Tibial nerve (tissue), 4 donors: ENCODE measurements around the gene SHOX. TPM values are rescaled to one million over a fixed set of nuclear protein-coding genes. Genes with fewer than 3 reads are reported as not detected.
"Not testable (repeated sequence)": the region's sequence is repeated elsewhere in the genome, so short reads cannot be mapped to it uniquely, and the experiment has no call there.

Experiments
- DNase-seq, 2 donors: peaks; one replicate each; pipeline ENCODE4 v3.0.0-alpha.2; 2019; ENCODE audit warnings: low spot score in 2 of 2
- H3K27ac ChIP-seq, 4 donors: fragments of 200-600 bp; sonication (generic) in 3 of 4; one replicate each; pipeline ENCODE4 v1.5.1; 2017 to 2019; ENCODE audit warnings: mild to moderate bottlenecking in 1 of 4
- H3K27me3 ChIP-seq, 2 donors: fragments of 200-600 bp; sonication (generic) in 1 of 2; one replicate each; pipeline versions ENCODE4 v1.5.1 to v1.6.0; 2017 to 2019
- H3K36me3 ChIP-seq, 3 donors: fragments of 200-600 bp; sonication (generic); one replicate each; pipeline ENCODE4 v1.5.1; 2018 to 2019
- H3K4me1 ChIP-seq, 4 donors: fragments of 200-600 bp; sonication (generic) in 3 of 4; one replicate each; pipeline ENCODE4 v1.5.1; 2017 to 2019
- H3K4me3 ChIP-seq, 4 donors: fragments of 200-600 bp; sonication (generic) in 3 of 4; one replicate each; pipeline ENCODE4 v1.5.1; 2017 to 2019; ENCODE audit warnings: mild to moderate bottlenecking in 1 of 4, moderate library complexity in 1 of 4
- H3K9me3 ChIP-seq, 4 donors: fragments of 200-600 bp; sonication (generic) in 3 of 4; one replicate each; pipeline ENCODE4 v1.5.1; 2017 to 2019
- EP300 ChIP-seq, 2 donors: sonication (generic); formaldehyde crosslinking; IDR thresholded peaks; one replicate each; pipeline ENCODE4 v1.6.1; 2017; ENCODE audit warnings: antibody characterized with exemption in 2 of 2, mild to moderate bottlenecking in 1 of 2
- POLR2A ChIP-seq, 2 donors: fragments of 450-650 bp; IDR thresholded peaks; one replicate each; pipeline ENCODE4 v1.6.1; 2017; ENCODE audit warnings: antibody characterized with exemption in 2 of 2, mild to moderate bottlenecking in 2 of 2, moderate library complexity in 2 of 2
- WGBS, 2 donors: methylation state at CpG; one replicate each; pipeline ENCODE4 v1.1.5; 2018; 5-methylcytosine and 5-hydroxymethylcytosine counted together
- total RNA-seq, 4 donors: library from RNA; depleted of rRNA; stranded (reverse); fragments of >200 nt; gene quantifications; one replicate each; pipeline ENCODE4 v1.1.0, GENCODE V29; 2016
- TF ChIP-seq, protein P1 (sequence below), 5 experiments: fragments of 200-600 bp in 3 of 5; fragments of 450-650 bp in 2 of 5; sonication (generic) in 3 of 5; IDR thresholded peaks; one replicate each; pipeline ENCODE4 v1.5.1; 2016 to 2019; ENCODE audit warnings: antibody characterized with exemption in 5 of 5, mild to moderate bottlenecking in 3 of 5, moderate library complexity in 2 of 5

The SHOX gene
- total RNA-seq, 4 donors from 2014 or later: 0.60 to 1.8 TPM; not detected in 2

DNA sequence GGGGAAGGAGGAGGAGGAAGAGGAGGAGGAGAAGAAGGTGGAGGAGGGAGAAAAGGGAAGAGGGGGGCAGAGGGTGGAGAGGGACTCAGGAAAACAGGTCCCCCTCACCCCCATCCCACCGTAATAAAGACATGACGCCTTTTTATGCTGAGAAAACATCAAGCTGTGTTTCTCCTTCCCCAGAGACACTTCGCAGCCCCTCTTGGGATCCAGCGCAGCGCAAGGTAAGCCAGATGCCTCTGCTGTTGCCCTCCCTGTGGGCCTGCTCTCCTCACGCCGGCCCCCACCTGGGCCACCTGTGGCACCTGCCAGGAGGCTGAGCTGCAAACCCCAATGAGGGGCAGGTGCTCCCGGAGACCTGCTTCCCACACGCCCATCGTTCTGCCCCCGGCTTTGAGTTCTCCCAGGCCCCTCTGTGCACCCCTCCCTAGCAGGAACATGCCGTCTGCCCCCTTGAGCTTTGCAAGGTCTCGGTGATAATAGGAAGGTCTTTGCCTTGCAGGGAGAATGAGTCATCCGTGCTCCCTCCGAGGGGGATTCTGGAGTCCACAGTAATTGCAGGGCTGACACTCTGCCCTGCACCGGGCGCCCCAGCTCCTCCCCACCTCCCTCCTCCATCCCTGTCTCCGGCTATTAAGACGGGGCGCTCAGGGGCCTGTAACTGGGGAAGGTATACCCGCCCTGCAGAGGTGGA lies 45.3 kb upstream of the SHOX start:
- Histone ChIP-seq H3K4me3 (no peak overlapping the region), H3K27me3 (no peaks in the 10 kb centered on the region), H3K9me3 (peaks cover 0 to 4% (median 0%) of the 10 kb centered on the region in 4 donors), H3K36me3 (no peaks in the 10 kb centered on the region), H3K27ac (no peak overlapping the region), H3K4me1 (no peaks in the 10 kb centered on the region)
- 28 to 30% methylated on average over 19 to 21 of the region's 21 CpGs for WGBS, 2 donors
- no peak for DNase-seq
- TF ChIP-seq, protein P1, sequence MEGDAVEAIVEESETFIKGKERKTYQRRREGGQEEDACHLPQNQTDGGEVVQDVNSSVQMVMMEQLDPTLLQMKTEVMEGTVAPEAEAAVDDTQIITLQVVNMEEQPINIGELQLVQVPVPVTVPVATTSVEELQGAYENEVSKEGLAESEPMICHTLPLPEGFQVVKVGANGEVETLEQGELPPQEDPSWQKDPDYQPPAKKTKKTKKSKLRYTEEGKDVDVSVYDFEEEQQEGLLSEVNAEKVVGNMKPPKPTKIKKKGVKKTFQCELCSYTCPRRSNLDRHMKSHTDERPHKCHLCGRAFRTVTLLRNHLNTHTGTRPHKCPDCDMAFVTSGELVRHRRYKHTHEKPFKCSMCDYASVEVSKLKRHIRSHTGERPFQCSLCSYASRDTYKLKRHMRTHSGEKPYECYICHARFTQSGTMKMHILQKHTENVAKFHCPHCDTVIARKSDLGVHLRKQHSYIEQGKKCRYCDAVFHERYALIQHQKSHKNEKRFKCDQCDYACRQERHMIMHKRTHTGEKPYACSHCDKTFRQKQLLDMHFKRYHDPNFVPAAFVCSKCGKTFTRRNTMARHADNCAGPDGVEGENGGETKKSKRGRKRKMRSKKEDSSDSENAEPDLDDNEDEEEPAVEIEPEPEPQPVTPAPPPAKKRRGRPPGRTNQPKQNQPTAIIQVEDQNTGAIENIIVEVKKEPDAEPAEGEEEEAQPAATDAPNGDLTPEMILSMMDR (IDR thresholded peaks at IDR 0.05): no peak
- no peak for TF ChIP-seq EP300 (IDR thresholded peaks at IDR 0.05)
- TF ChIP-seq POLR2A (IDR thresholded peaks at IDR 0.05): no peak

DNA sequence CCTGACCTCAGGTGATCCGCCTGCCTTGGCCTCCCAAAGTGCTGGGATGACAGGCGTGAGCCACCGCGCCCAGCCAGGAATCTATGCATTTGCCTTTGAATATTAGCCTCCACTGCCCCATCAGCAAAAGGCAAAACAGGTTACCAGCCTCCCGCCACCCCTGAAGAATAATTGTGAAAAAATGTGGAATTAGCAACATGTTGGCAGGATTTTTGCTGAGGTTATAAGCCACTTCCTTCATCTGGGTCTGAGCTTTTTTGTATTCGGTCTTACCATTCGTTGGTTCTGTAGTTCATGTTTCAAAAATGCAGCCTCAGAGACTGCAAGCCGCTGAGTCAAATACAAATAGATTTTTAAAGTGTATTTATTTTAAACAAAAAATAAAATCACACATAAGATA lies 44.2 kb upstream of the SHOX start:
- Histone ChIP-seq H3K27ac (no peak overlapping the region), H3K27me3 (no peaks in the 10 kb centered on the region), H3K36me3 (no peaks in the 10 kb centered on the region), H3K9me3 (peaks cover 0 to 4% (median 0%) of the 10 kb centered on the region in 4 donors), H3K4me1 (no peaks in the 10 kb centered on the region), H3K4me3 (no peak overlapping the region)
- no peak for TF ChIP-seq POLR2A (IDR thresholded peaks at IDR 0.05)
- TF ChIP-seq EP300 (IDR thresholded peaks at IDR 0.05): no peak
- TF ChIP-seq, protein P1 (IDR thresholded peaks at IDR 0.05): no peak
- no peak for DNase-seq
- WGBS, 2 donors: 82% methylated on average over 8 of the region's 8 CpGs

DNA sequence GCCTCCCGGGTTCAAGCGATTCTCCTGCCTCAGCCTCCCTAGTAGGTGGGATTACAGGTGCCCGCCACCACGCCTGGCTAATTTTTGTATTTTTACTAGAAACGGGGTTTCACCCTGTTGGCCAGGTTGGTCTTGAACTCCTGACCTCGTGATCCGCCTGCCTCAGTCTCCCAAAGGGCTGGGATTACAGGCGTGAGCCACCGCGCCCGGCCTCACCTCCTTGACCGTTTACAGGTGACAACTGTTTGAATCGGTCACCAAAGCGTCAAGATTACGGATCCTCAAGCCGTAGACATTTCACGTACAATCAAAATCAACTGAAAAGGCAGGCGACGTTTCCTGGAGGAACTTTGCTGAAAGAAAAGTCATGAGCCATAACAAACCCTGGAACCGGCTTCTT lies 41.3 kb upstream of the SHOX start:
- H3K4me1 ChIP-seq, H3K27ac ChIP-seq, H3K4me3 ChIP-seq, H3K27me3 ChIP-seq, H3K36me3 ChIP-seq, DNase-seq: not testable (repeated sequence)
- H3K9me3 ChIP-seq: peaks cover 0 to 13% (median 0%) of the 10 kb centered on the region in 4 donors
- WGBS, 2 donors: 84% methylated on average over 20 of the region's 20 CpGs

DNA sequence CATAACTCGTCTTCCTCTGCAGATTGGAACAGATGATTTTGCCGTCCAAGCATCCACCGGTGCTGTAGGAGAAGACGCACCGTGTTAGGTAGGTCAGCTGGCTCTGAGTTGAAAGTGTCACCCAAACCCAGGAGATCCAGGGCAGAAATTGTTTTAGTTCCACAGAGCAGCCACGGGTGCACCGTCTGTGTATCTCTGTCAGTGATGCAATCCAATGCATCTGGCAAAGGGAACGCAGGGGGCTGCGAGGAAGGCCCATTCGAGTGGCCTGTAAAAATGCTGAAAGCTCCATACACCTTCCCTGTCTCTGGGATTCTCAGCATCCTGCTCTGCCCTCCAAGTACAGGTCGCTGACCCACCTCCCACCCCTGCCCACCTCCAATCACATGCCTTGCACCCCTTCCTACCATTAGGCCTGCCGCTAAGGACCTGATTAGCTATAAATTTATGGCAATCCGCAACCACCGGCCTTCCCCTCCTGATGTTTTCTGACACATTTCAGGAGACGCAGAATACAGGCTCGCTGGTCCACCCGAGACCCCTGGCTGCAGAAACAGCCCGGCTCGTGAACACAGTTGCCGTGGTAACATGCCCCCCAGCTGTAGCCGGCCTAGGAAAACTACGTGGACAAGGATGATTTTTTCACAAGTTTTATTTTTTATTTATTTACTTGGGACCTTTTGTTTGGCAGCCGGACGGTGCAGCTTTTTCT lies 39.7 kb upstream of the SHOX start:
- DNase-seq: no peak
- H3K9me3 ChIP-seq: peaks cover 0 to 22% (median 1%) of the 10 kb centered on the region in 4 donors
- TF ChIP-seq, protein P1 (IDR thresholded peaks at IDR 0.05): no peak
- TF ChIP-seq EP300 (IDR thresholded peaks at IDR 0.05): no peak
- no peak for TF ChIP-seq POLR2A (IDR thresholded peaks at IDR 0.05)
- H3K27me3 ChIP-seq: no peaks in the 10 kb centered on the region
- H3K4me1 ChIP-seq: no peaks in the 10 kb centered on the region
- H3K27ac ChIP-seq: no peak overlapping the region
- no peaks in the 10 kb centered on the region for H3K36me3 ChIP-seq
- H3K4me3 ChIP-seq: no peak overlapping the region
- WGBS, 2 donors: 51 to 65% methylated on average over 24 of the region's 24 CpGs

DNA sequence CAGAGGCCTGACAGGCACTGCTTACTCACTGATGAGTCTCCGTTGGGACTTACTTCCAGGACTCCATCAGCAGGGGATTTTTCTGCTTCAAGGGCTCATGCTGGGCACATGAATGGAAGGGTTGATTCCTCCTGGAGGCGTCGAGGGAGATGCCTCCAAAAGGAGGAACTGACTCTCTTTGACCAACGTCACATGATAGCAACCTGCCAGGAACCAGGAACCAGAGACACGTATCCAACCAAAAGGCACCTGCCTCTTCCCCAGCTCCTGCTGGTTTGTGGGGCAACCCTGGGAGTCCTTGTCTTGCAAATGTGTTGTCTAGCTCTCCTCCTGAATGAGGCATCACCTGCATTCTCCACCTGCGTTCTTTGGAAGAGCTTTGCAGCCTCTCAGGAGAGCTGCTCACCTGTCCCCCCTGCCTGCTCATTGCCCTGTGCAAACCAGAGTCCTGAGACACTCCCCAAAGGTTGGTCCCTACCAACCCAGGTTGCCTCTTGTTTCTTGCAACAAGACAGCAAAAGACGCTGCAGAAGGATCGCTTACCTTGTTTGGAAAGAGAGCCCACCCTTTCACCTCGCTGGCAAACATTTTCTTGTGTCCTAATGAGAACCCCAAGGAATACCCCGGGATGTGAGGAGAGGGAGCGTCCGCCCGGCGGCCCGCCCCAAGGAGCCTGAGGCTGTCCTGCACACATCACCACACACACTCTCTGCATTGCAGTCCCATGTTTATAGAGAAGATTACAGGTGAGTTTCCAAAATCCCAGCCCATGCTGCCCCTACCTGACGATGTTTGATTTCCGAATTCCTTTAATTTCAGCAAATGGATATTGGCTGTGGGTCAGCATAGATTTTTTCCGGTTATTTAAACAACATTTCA lies 30.5 kb upstream of the SHOX start:
- Histone ChIP-seq H3K4me3 (no peak overlapping the region), H3K9me3 (peaks cover 0 to 33% (median 1%) of the 10 kb centered on the region in 4 donors), H3K4me1 (no peaks in the 10 kb centered on the region), H3K27ac (no peak overlapping the region), H3K27me3 (no peaks in the 10 kb centered on the region), H3K36me3 (no peaks in the 10 kb centered on the region)
- DNase-seq: no peak
- TF ChIP-seq POLR2A (IDR thresholded peaks at IDR 0.05): no peak
- no peak for TF ChIP-seq EP300 (IDR thresholded peaks at IDR 0.05)
- TF ChIP-seq, protein P1 (IDR thresholded peaks at IDR 0.05): no peak
- WGBS, 2 donors: 49 to 65% methylated on average over 17 to 18 of the region's 18 CpGs

DNA sequence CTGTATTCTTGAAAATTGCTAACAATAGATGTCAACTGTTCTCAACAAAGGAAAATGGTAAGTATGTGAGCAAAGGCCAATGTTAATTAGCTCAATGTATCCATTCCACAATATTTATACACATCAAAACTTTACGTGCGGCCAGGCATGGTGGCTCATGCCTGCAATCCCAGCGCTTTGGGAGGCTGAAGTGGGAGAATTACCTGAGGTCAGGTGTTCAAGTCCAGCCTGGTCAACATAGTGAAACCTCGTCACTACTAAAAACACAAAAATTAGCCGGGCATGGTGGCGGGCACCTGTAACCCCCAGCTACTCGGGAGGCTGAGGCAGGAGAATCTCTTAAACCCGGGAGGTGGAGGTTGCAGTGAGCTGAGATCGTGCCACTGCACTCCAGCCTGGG lies 27.6 kb upstream of the SHOX start:
- not testable (repeated sequence) for H3K27me3 ChIP-seq, H3K4me3 ChIP-seq, DNase-seq, H3K27ac ChIP-seq, H3K4me1 ChIP-seq, H3K36me3 ChIP-seq, H3K9me3 ChIP-seq
- WGBS, 2 donors: 87 to 92% methylated on average over 9 of the region's 9 CpGs

DNA sequence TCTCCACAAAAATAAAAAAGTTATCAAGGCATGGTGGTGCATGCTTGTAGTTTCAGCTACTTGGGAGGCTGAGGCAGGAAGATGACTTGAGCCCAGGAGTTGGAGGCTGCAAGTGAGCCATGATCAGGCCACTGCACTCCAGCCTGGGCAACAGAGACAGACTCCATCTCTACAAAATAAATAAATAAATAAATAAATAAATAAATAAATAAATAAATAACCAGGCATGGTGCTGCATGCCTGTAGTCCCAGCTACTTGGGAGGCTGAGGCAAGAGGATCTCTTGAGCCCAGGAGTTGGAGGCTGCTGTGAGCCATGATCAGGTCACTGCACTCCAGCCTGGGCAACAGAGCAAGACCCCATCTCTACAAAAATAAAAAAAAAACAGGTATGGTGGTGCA lies 26.0 kb upstream of the SHOX start:
- H3K9me3 ChIP-seq: peaks cover 0 to 11% (median 0%) of the 10 kb centered on the region in 4 donors
- DNase-seq, H3K27me3 ChIP-seq, H3K27ac ChIP-seq, H3K4me1 ChIP-seq, H3K36me3 ChIP-seq, H3K4me3 ChIP-seq: not testable (repeated sequence)

DNA sequence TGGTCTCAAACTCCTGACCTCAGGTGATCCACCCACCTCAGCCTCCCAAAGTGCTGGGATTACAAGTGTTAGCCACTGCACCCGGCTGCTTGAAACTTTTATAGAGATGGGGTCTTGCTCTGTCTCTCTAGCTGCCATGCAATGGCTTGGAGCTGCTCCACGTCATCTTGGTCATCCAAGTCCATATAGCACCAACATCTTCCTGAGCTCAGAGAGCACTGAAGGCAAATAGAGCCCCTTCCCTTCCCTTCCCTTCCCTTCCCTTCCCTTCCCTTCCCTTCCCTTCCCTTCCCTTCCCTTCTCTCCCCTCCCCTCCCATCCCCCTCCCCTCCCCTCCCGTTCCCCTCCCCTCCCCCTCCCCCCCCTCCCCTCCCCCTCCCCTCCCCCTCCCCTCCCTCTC lies 22.5 kb upstream of the SHOX start:
- WGBS, 2 donors: 51 to 75% methylated on average over 2 of the region's 3 CpGs
- not testable (repeated sequence) for H3K27me3 ChIP-seq, H3K27ac ChIP-seq

More for the DNA sequence above, 22.5 kb upstream of the SHOX start:
- H3K9me3 ChIP-seq: peaks cover 0 to 36% (median 0%) of the 10 kb centered on the region in 4 donors
- H3K36me3 ChIP-seq, H3K4me1 ChIP-seq, H3K4me3 ChIP-seq, DNase-seq: not testable (repeated sequence)
